HCT116 (cell line): Measurements from ENCODE around the gene IDS.

Experiments used
- EZH2 ChIP-seq: fragments of 200-600 bp; sonication (generic); IDR thresholded peaks from 2 replicates; pipeline ENCODE4 v1.6.1; 2017; ENCODE audit warnings: antibody characterized with exemption, mixed run types
- JUND ChIP-seq: IDR thresholded peaks from 2 replicates; pipeline ENCODE4 v1.6.1; 2012
- MAX ChIP-seq: IDR thresholded peaks from 2 replicates; pipeline ENCODE4 v1.6.1; 2012
- POLR2A ChIP-seq: IDR thresholded peaks from 2 replicates; pipeline ENCODE4 v1.7.0; 2011; ENCODE audit warnings: borderline replicate concordance; ENCODE audit not compliant: insufficient read depth, insufficient read length; ENCODE audit errors: extremely low read depth
- POLR2AphosphoS5 ChIP-seq: IDR thresholded peaks from 2 replicates; pipeline ENCODE4 v1.6.1; 2011; ENCODE audit warnings: mild to moderate bottlenecking, low read depth, low read length, moderate library complexity
- RAD21 ChIP-seq: IDR thresholded peaks from 2 replicates; pipeline ENCODE4 v1.6.1; 2012; ENCODE audit warnings: low read depth, mild to moderate bottlenecking
- YY1 ChIP-seq: IDR thresholded peaks from 2 replicates; pipeline ENCODE4 v1.6.1; 2011; ENCODE audit warnings: low read length, low read depth, moderate library complexity, mild to moderate bottlenecking; ENCODE audit not compliant: insufficient replicate concordance; ENCODE audit errors: extremely low read depth
- ZFX ChIP-seq: fragments of 450-650 bp; IDR thresholded peaks from 2 replicates; pipeline ENCODE4 v1.6.1; 2017
- ZNF274 ChIP-seq: fragments of 200-500 bp; sonication (Bioruptor generic); IDR thresholded peaks from 2 replicates; pipeline ENCODE4 v1.6.1; 2014; ENCODE audit warnings: mild to moderate bottlenecking, low read depth, low read length, inconsistent platforms
- TF ChIP-seq, protein P1 (sequence below), 3 experiments: fragments of 200-600 bp in 1 of 3; sonication (generic) in 1 of 3; IDR thresholded peaks in 2 of 3; conservative IDR thresholded peaks in 1 of 3; 2 replicates each; pipeline ENCODE4 v1.5.1; 2012 to 2017; ENCODE audit warnings: low read depth in 2 of 3, low read length in 2 of 3, antibody characterized with exemption in 1 of 3, borderline replicate concordance in 1 of 3, control low read depth in 1 of 3, mild to moderate bottlenecking in 1 of 3, mixed read lengths in 1 of 3, mixed run types in 1 of 3, moderate library complexity in 1 of 3; ENCODE audit not compliant: insufficient read depth in 1 of 3

DNA sequence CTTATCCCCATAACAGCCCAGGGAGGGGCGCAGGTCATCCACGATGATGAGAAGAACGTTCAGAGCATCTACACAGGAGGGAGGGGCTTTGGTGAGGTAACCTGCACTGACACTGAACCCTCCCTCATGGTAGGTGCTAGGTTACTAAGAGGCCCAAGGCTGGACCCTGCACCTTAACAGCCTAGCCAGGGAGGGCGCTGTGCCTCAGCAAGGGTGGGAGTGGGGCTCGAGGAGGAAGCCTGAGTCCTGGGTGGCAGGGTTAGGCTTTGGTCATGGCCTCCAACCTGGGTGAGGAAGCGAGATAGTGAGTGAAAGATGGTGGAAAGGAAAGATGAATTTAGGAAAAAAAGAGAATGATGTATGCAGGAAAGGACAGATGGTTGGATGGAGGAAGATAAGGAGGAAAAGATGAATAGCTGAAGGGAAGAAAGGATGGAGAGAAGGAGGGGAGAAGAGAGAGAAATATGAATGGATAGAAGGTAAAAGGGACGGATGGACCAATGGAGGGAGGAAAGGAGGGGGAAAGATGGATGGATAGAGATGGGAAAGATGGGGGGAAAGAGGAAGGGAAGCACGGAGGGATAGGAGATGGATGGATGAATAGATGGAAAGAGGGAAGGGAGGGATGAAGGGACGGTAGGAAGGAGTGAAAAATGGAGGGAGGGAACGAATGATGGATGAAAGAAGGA lies 736 bp downstream of the IDS start:
- TF ChIP-seq YY1 (peak; percentile 58), EZH2 (no peak), POLR2AphosphoS5 (no peak), MAX (no peak), RAD21 (no peak), JUND (no peak), POLR2A (no peak), ZNF274 (no peak), ZFX (no peak)
- TF ChIP-seq, protein P1, sequence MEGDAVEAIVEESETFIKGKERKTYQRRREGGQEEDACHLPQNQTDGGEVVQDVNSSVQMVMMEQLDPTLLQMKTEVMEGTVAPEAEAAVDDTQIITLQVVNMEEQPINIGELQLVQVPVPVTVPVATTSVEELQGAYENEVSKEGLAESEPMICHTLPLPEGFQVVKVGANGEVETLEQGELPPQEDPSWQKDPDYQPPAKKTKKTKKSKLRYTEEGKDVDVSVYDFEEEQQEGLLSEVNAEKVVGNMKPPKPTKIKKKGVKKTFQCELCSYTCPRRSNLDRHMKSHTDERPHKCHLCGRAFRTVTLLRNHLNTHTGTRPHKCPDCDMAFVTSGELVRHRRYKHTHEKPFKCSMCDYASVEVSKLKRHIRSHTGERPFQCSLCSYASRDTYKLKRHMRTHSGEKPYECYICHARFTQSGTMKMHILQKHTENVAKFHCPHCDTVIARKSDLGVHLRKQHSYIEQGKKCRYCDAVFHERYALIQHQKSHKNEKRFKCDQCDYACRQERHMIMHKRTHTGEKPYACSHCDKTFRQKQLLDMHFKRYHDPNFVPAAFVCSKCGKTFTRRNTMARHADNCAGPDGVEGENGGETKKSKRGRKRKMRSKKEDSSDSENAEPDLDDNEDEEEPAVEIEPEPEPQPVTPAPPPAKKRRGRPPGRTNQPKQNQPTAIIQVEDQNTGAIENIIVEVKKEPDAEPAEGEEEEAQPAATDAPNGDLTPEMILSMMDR (IDR thresholded peaks at IDR 0.05 in 2 of 3, conservative IDR thresholded peaks at IDR 0.05 in 1 of 3; ENCODE audit: borderline replicate concordance in 1 of 3, insufficient read depth in 1 of 3, low read depth in 2 of 3, low read length in 2 of 3) = peak in 2 of 3 experiments; percentile 57; a peak in 4 of 6 replicates
